ENCODE measurements around the gene FANCI. TPM values are rescaled to one million over a fixed set of nuclear protein-coding genes. Genes with fewer than 3 reads are reported as not detected.

Gene FANCI
- total and polyA plus RNA-seq, 2 of the 13 experiments (the other 11 are each of a cell fraction or from before 2014, with no cell fraction given), result 15.7 to 68.8 TPM

DNA sequence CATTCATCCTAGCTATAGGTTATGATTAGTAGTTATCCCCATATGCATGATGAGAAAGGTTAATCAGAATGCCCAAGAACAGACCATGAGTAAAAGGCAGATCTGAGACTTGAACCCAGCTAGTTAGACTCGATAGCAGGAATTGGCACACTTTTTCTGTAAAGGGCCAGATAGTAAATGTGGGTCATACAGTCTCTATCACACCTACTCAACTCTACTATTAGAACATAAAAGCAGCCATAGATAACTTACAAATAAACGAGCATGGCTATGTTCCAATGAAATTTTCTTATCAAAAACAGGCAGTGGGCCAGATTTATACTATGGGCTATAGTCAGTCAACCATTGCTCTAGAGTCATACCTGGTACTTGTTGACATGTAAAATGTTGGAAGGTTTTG lies 66.2 kb downstream of the FANCI start:
- Histone ChIP-seq H3K9me3 (ENCODE audit: low read length) (no peaks in the 10 kb centered on the region), H3K27ac (ENCODE audit: extremely low read length, insufficient read depth, low read length) (no peak overlapping the region), H2AFZ (ENCODE audit: low read length) (no peak overlapping the region), H3K79me2 (ENCODE audit: insufficient read depth, low read length) (no peaks in the 10 kb centered on the region), H4K20me1 (ENCODE audit: insufficient read depth, low read length) (no peaks in the 10 kb centered on the region), H3K4me2 (ENCODE audit: low read depth, low read length) (no peak overlapping the region), H3K4me3 (replicated peaks in 1 of 3; ENCODE audit: insufficient read depth in 1 of 3, low read depth in 2 of 3, low read length in 3 of 3) (no peak overlapping the region), H3K27me3 (ENCODE audit: control insufficient read depth in 1 of 2, insufficient read depth in 2 of 2, low read length in 2 of 2) (no peaks in the 10 kb centered on the region), H3K4me1 (ENCODE audit: insufficient read depth, low read length) (peaks cover 13% of the 10 kb centered on the region), H3K36me3 (replicated peaks in 1 of 2; ENCODE audit: control insufficient read depth in 1 of 2, insufficient read depth in 2 of 2, low read length in 2 of 2) (peaks cover 8 to 39% of the 10 kb centered on the region in 2 experiments; a peak in 4 of 5 replicates), H3K9ac (ENCODE audit: insufficient read depth, low read depth, low read length) (no peak overlapping the region)
- POLR2A ChIA-PET, result no interaction called here
- 97% methylated on average over 2 of the region's 2 CpGs for WGBS (ENCODE audit: low lambda C conversion rate)
- CTCF ChIA-PET (ENCODE audit: low intra/inter-chr PET ratio, low total read pairs), result no interaction called here
- TF ChIP-seq TFDP2 (CRISPR knock-in tag; IDR thresholded peaks at IDR 0.05), result no peak
- no peak for TF ChIP-seq ATF5 (CRISPR knock-in tag; IDR thresholded peaks at IDR 0.05; ENCODE audit: low read depth)
- no peak for TF ChIP-seq JUN (CRISPR knock-in tag; IDR thresholded peaks at IDR 0.05)
- no peak for TF ChIP-seq FOXA1 (IDR thresholded peaks at IDR 0.05)
- TF ChIP-seq FOXA1 (CRISPR knock-in tag; IDR thresholded peaks at IDR 0.05), result no peak
- TF ChIP-seq SSRP1 (CRISPR knock-in tag; IDR thresholded peaks at IDR 0.05), result no peak
- TF ChIP-seq MYNN (CRISPR knock-in tag; IDR thresholded peaks at IDR 0.05; ENCODE audit: low read depth), result no peak
- no peak for TF ChIP-seq ZNF704 (CRISPR knock-in tag; IDR thresholded peaks at IDR 0.05; ENCODE audit: borderline replicate concordance)
- no peak for TF ChIP-seq ZNF883 (CRISPR knock-in tag; IDR thresholded peaks at IDR 0.05; ENCODE audit: not compliant biosample characterization)
- no peak for TF ChIP-seq ZC3H4 (CRISPR knock-in tag; IDR thresholded peaks at IDR 0.05; ENCODE audit: borderline replicate concordance)
- TF ChIP-seq ZNF598 (CRISPR knock-in tag; IDR thresholded peaks at IDR 0.05; ENCODE audit: borderline replicate concordance), result no peak
- TF ChIP-seq NFRKB (IDR thresholded peaks at IDR 0.05), result no peak
- TF ChIP-seq THRA (CRISPR knock-in tag; IDR thresholded peaks at IDR 0.05; ENCODE audit: borderline replicate concordance), result no peak
- TF ChIP-seq MED13 (CRISPR knock-in tag; IDR thresholded peaks at IDR 0.05), result no peak
- TF ChIP-seq HNRNPLL (IDR thresholded peaks at IDR 0.05; ENCODE audit: low read depth, low read length, poor library complexity, severe bottlenecking), result no peak
- TF ChIP-seq MAF1 (CRISPR knock-in tag; IDR thresholded peaks at IDR 0.05; ENCODE audit: borderline replicate concordance), result no peak
- no peak for FAIRE-seq
- BruUV-seq (replicated peaks), result no TSS peak
- in situ Hi-C loops (cut with HindIII; ENCODE audit: extremely low pct_ligation_motif_present, low pct_unique_long_range_greater_than_20kb), result no loop called here
- ATAC-seq, result no peak
- intact Hi-C loops (cut with micrococcal nuclease; ENCODE audit: unreplicated experiment), result loop anchor here (10.0 kb wide), 1 partner anchor 105 kb away; no protein-coding TSS in a partner anchor
- DNase-seq (ENCODE audit: low spot score), result no peak

Data from HepG2 (cell line).